GM12892 (cell line): Measurements from ENCODE around the gene ZNF723.

ENCODE experiments used
- POLR2A ChIP-seq: IDR thresholded peaks from 2 replicates; pipeline ENCODE4 v1.6.1; 2011; ENCODE audit warnings: low read depth, low read length, control low read depth
- POLR2AphosphoS5 ChIP-seq: IDR thresholded peaks from 2 replicates; pipeline ENCODE4 v1.6.1; 2011; ENCODE audit warnings: low read depth, low read length, control low read depth
- TAF1 ChIP-seq: IDR thresholded peaks from 2 replicates; pipeline ENCODE4 v1.6.1; 2011; ENCODE audit warnings: low read depth, mild to moderate bottlenecking, control low read depth, low read length, borderline replicate concordance

GRCh38 chr19:22893855-22894270 lies 61.8 kb downstream of the ZNF723 start:
- no peak for TF ChIP-seq POLR2A
- no peak for TF ChIP-seq POLR2AphosphoS5
- TF ChIP-seq TAF1 = no peak
